ENCODE measurements around the gene MAGI1. TPM values are rescaled to one million over a fixed set of nuclear protein-coding genes. Genes with fewer than 3 reads are reported as not detected.

Gene MAGI1
- total RNA-seq, 1 donor from 2014 or later, result 21.9 TPM

- no peak overlapping the region for H3K4me3 Mint-ChIP-seq (ENCODE audit: unreplicated experiment)
- H3K9me3 Mint-ChIP-seq (ENCODE audit: unreplicated experiment), result no peaks in the 10 kb centered on the region
- H3K27ac Mint-ChIP-seq (ENCODE audit: unreplicated experiment), result no peak overlapping the region
- DNase-seq (ENCODE audit: extremely low spot score, unreplicated experiment), result no peak
- no peaks in the 10 kb centered on the region for H3K27me3 Mint-ChIP-seq (ENCODE audit: unreplicated experiment)
- no peaks in the 10 kb centered on the region for H3K36me3 Mint-ChIP-seq (ENCODE audit: unreplicated experiment)
- TF ChIP-seq, protein P1, sequence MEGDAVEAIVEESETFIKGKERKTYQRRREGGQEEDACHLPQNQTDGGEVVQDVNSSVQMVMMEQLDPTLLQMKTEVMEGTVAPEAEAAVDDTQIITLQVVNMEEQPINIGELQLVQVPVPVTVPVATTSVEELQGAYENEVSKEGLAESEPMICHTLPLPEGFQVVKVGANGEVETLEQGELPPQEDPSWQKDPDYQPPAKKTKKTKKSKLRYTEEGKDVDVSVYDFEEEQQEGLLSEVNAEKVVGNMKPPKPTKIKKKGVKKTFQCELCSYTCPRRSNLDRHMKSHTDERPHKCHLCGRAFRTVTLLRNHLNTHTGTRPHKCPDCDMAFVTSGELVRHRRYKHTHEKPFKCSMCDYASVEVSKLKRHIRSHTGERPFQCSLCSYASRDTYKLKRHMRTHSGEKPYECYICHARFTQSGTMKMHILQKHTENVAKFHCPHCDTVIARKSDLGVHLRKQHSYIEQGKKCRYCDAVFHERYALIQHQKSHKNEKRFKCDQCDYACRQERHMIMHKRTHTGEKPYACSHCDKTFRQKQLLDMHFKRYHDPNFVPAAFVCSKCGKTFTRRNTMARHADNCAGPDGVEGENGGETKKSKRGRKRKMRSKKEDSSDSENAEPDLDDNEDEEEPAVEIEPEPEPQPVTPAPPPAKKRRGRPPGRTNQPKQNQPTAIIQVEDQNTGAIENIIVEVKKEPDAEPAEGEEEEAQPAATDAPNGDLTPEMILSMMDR (IDR thresholded peaks at IDR 0.05), result no peak
- no peaks in the 10 kb centered on the region for H3K4me1 Mint-ChIP-seq (ENCODE audit: unreplicated experiment)
Observed at GRCh38 chr3:65408531-65409175, 630.1 kb downstream of the MAGI1 start.

GRCh38 chr3:65406470-65406869, 632.2 kb downstream of the MAGI1 start:
- no peak for DNase-seq (ENCODE audit: extremely low spot score, unreplicated experiment)
- H3K27me3 Mint-ChIP-seq (ENCODE audit: unreplicated experiment), result no peaks in the 10 kb centered on the region
- no peak overlapping the region for H3K4me3 Mint-ChIP-seq (ENCODE audit: unreplicated experiment)
- H3K4me1 Mint-ChIP-seq (ENCODE audit: unreplicated experiment), result peaks cover 4% of the 10 kb centered on the region
- H3K27ac Mint-ChIP-seq (ENCODE audit: unreplicated experiment), result no peak overlapping the region
- no peaks in the 10 kb centered on the region for H3K36me3 Mint-ChIP-seq (ENCODE audit: unreplicated experiment)
- TF ChIP-seq, protein P1 (IDR thresholded peaks at IDR 0.05), result no peak
- no peaks in the 10 kb centered on the region for H3K9me3 Mint-ChIP-seq (ENCODE audit: unreplicated experiment)

- no peak for DNase-seq (ENCODE audit: extremely low spot score, unreplicated experiment)
- Mint-ChIP-seq H3K36me3 (ENCODE audit: unreplicated experiment) (no peaks in the 10 kb centered on the region), H3K4me3 (ENCODE audit: unreplicated experiment) (no peak overlapping the region), H3K27me3 (ENCODE audit: unreplicated experiment) (no peaks in the 10 kb centered on the region), H3K27ac (ENCODE audit: unreplicated experiment) (no peak overlapping the region), H3K4me1 (ENCODE audit: unreplicated experiment) (peaks cover 4% of the 10 kb centered on the region), H3K9me3 (ENCODE audit: unreplicated experiment) (no peaks in the 10 kb centered on the region)
- TF ChIP-seq, protein P1 (IDR thresholded peaks at IDR 0.05), result no peak
Observed at GRCh38 chr3:65402597-65402996, 636.1 kb downstream of the MAGI1 start.

DNA sequence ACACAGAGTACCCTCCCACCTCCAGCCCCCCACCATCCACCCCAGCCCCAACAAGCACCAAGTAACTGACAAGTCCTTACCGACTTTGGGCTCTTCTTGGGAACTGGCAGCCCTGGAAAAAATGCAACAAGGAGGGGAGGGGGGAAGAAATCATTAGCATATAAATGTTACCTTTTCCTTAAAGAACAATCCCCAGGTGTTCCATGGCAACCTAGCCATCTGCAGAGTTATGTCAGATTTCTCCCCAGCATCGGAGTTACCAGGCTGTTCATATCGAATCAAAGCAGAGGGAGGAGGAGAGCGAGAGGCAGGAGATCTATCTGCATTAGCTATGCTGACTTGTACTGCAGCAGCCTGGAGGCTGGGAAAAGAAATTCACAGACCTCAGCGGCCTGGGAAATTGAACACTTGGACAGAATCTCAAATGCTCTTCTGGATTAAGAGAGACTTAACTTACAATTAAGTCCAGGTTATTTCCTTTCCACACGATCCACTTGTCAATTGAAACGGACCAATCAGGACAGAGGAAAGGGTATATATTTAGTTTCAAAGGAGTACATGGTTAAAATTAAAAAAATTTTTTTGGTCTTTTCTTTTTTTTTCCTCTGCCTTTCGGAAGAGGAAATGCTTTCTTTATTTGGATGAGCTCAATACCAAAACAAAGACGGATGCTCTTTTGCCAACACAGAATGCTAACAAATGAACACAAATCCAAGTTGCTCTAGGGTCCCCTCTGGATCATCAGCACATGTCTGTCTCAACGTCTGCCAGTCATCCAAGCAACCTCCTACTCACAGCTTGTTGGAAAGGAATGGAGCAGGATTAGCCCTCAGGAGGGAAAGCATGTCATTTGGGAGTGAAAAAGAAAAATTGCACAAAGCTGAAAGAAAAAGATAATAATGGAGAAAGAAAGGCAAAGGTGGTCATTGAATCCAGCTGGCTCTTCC, 637.1 kb downstream of the MAGI1 start:
- DNase-seq (ENCODE audit: extremely low spot score, unreplicated experiment), result no peak
- Mint-ChIP-seq H3K4me3 (ENCODE audit: unreplicated experiment) (no peak overlapping the region), H3K4me1 (ENCODE audit: unreplicated experiment) (peaks cover 4% of the 10 kb centered on the region), H3K27me3 (ENCODE audit: unreplicated experiment) (no peaks in the 10 kb centered on the region), H3K36me3 (ENCODE audit: unreplicated experiment) (no peaks in the 10 kb centered on the region), H3K9me3 (ENCODE audit: unreplicated experiment) (no peaks in the 10 kb centered on the region), H3K27ac (ENCODE audit: unreplicated experiment) (no peak overlapping the region)
- TF ChIP-seq, protein P1 (IDR thresholded peaks at IDR 0.05), result no peak

DNA sequence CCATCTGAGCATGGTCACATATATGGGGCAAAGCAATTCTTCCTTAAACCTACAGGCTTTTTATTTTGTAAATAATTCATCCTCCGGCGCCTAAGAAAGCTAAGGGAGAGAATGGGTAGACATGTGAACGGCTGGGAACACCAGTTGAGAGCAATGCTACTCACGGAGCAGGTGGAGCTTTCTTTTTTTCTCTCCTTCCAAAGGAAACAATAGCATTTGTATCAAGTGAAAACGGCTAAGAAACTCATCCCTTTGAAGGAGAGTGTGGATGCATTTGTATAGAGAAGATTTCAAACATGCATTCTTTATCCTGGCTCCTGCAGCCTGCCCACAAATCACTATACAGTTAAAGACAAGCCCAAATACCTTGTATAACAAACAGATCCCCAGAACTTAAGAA, 637.8 kb downstream of the MAGI1 start:
- Mint-ChIP-seq H3K27ac (ENCODE audit: unreplicated experiment) (no peak overlapping the region), H3K4me3 (ENCODE audit: unreplicated experiment) (no peak overlapping the region), H3K27me3 (ENCODE audit: unreplicated experiment) (no peaks in the 10 kb centered on the region), H3K36me3 (ENCODE audit: unreplicated experiment) (no peaks in the 10 kb centered on the region), H3K9me3 (ENCODE audit: unreplicated experiment) (no peaks in the 10 kb centered on the region), H3K4me1 (ENCODE audit: unreplicated experiment) (peaks cover 4% of the 10 kb centered on the region)
- TF ChIP-seq, protein P1 (IDR thresholded peaks at IDR 0.05), result no peak
- DNase-seq (ENCODE audit: extremely low spot score, unreplicated experiment), result no peak

Measured in osteocyte (in vitro differentiated cells).